ENCODE results near the gene DST. TPM values are rescaled to one million over a fixed set of nuclear protein-coding genes. Genes with fewer than 3 reads are reported as not detected.

DST gene
- total and polyA plus RNA-seq, 2 of the 4 experiments (the other 2 are of a cell fraction): 97.7 to 452 TPM

- POLR2A ChIA-PET (ENCODE audit: unreplicated experiment): interaction anchor here (0.6 to 1.0 kb wide), 2 partner anchors 27 to 43 kb away, joined by 4 to 8 read pairs; no protein-coding TSS in a partner anchor
- H2BK15ac ChIP-seq (ENCODE audit: low read depth, low read length): peak overlapping the region; percentile 74; the same call in 1 of the 3 replicates
- no peaks in the 10 kb centered on the region for H4K20me1 ChIP-seq (ENCODE audit: insufficient read depth, low read length)
- no peak overlapping the region for H3K23ac ChIP-seq (ENCODE audit: low read depth, low read length)
- intact Hi-C loops (cut with micrococcal nuclease) (loop anchor here (2.0 to 10.0 kb wide), 3 partner anchors 49 to 311 kb away; partner anchors contain the start of gene BEND6), in situ Hi-C loops (cut with MboI; ENCODE audit: low sequenced_read_pairs) (loop anchor here (5.0 to 25.0 kb wide), 3 partner anchors 54 to 669 kb away; partner anchors contain the start of gene PRIM2), dilution Hi-C loops (cut with HindIII; ENCODE audit: low sequenced_read_pairs, unreplicated experiment) (no loop called here)
- H3K79me1 ChIP-seq (ENCODE audit: low read depth in 1 of 2, low read length in 2 of 2): peaks cover 9 to 46% of the 10 kb centered on the region in 2 experiments
- H3K27me3 ChIP-seq (ENCODE audit: control insufficient read depth, insufficient read depth, low read length): no peaks in the 10 kb centered on the region
- H4K8ac ChIP-seq (ENCODE audit: low read depth in 2 of 2, low read length in 2 of 2): 0 out of 4 replicates have a peak overlapping the region, but pooled peaks of 1 of the 2 experiments have one; percentile 12
- H2AK9ac ChIP-seq (replicated peaks; ENCODE audit: low read depth, low read length, poor library complexity): no peak overlapping the region
- H3K9me1 ChIP-seq (ENCODE audit: insufficient read depth, low read length): peaks cover 3% of the 10 kb centered on the region; the same call in 1 of the 2 replicates
- DNase-seq (no peak), ATAC-seq (ENCODE audit: low read depth) (0 out of 2 replicates have a peak, but pooled peaks have one; percentile 15)
- no peak overlapping the region for H3K4ac ChIP-seq (ENCODE audit: low read depth, low read length)
- peaks cover 8% of the 10 kb centered on the region for H3K4me1 ChIP-seq (ENCODE audit: control insufficient read depth, insufficient read depth, low read length)
- no peak overlapping the region for H3K56ac ChIP-seq (ENCODE audit: extremely low read depth, insufficient read depth, low read length)
- H2AK5ac ChIP-seq (ENCODE audit: low read depth, low read length): no peak overlapping the region
- no peaks in the 10 kb centered on the region for H3K9me3 ChIP-seq (ENCODE audit: control insufficient read depth, insufficient read depth, low read length)
- H3K27ac ChIP-seq (ENCODE audit: insufficient read depth, low read length): no peak overlapping the region
- H2BK120ac ChIP-seq (ENCODE audit: low read depth, low read length): no peak overlapping the region
- no CpG with 5 or more reads among the region's 4 CpGs for WGBS, 2 experiments (ENCODE audit: extremely low coverage in 2 of 2, insufficient read length in 1 of 2)
- BruUV-seq (replicated peaks): no TSS peak
- no peak overlapping the region for H3K14ac ChIP-seq (replicated peaks; ENCODE audit: low read depth, low read length)
- H2BK20ac ChIP-seq (ENCODE audit: low read depth, low read length): no peak overlapping the region
- H2AFZ ChIP-seq (replicated peaks; ENCODE audit: low read length, poor library complexity): no peak overlapping the region
- H3K36me3 ChIP-seq (ENCODE audit: control insufficient read depth, insufficient read depth, low read length): peaks cover 25% of the 10 kb centered on the region
- H4K91ac ChIP-seq (ENCODE audit: insufficient read depth, low read depth, low read length): no peak overlapping the region
- peak overlapping the region; percentile 52 for H2BK5ac ChIP-seq (ENCODE audit: low read depth, low read length, poor library complexity, severe bottlenecking)
- H4K5ac ChIP-seq (ENCODE audit: low read depth, low read length): no peak overlapping the region
- CTCF ChIA-PET: interaction anchor here (1.2 to 1.4 kb wide), 3 partner anchors 8 to 201 kb away, joined by 3 read pairs; no protein-coding TSS in a partner anchor
- H3K18ac ChIP-seq (ENCODE audit: low read depth, low read length): no peak overlapping the region
- no peak overlapping the region for H3K4me3 ChIP-seq (ENCODE audit: insufficient read depth, low read depth, low read length)
- no peak overlapping the region for H3K9ac ChIP-seq (ENCODE audit: low read depth, low read length)
- no peak overlapping the region for H3K4me2 ChIP-seq (ENCODE audit: low read depth, low read length)
- no peak for TF ChIP-seq CTCF (conservative IDR thresholded peaks at IDR 0.05; ENCODE audit: low read depth, low read length)
- TF ChIP-seq RFX5 (IDR thresholded peaks at IDR 0.05; ENCODE audit: low read depth, low read length): no peak
- no peak for TF ChIP-seq USF2 (IDR thresholded peaks at IDR 0.05; ENCODE audit: low read depth, low read length)
- no peak for TF ChIP-seq MAFK (IDR thresholded peaks at IDR 0.05; ENCODE audit: low read depth, low read length)
- TF ChIP-seq CEBPB (IDR thresholded peaks at IDR 0.05; ENCODE audit: low read depth, low read length): no peak
- no peak for TF ChIP-seq BHLHE40 (IDR thresholded peaks at IDR 0.05; ENCODE audit: low read depth, low read length)
- TF ChIP-seq FOS (IDR thresholded peaks at IDR 0.05; ENCODE audit: low read depth, low read length): no peak
- TF ChIP-seq RCOR1 (IDR thresholded peaks at IDR 0.05; ENCODE audit: insufficient replicate concordance, low read length): no peak
- TF ChIP-seq RAD21 (IDR thresholded peaks at IDR 0.05; ENCODE audit: low read length): no peak
- no peak for TF ChIP-seq MXI1 (IDR thresholded peaks at IDR 0.05; ENCODE audit: borderline replicate concordance, low read depth, low read length)
- TF ChIP-seq, protein P1, sequence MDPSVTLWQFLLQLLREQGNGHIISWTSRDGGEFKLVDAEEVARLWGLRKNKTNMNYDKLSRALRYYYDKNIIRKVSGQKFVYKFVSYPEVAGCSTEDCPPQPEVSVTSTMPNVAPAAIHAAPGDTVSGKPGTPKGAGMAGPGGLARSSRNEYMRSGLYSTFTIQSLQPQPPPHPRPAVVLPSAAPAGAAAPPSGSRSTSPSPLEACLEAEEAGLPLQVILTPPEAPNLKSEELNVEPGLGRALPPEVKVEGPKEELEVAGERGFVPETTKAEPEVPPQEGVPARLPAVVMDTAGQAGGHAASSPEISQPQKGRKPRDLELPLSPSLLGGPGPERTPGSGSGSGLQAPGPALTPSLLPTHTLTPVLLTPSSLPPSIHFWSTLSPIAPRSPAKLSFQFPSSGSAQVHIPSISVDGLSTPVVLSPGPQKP (IDR thresholded peaks at IDR 0.05; ENCODE audit: borderline replicate concordance, low read depth, low read length): no peak
- TF ChIP-seq SMC3 (IDR thresholded peaks at IDR 0.05; ENCODE audit: low read depth, low read length): no peak
- no peak for TF ChIP-seq MAZ (IDR thresholded peaks at IDR 0.05; ENCODE audit: borderline replicate concordance, low read depth, low read length)
- no peak for TF ChIP-seq CHD1 (IDR thresholded peaks at IDR 0.05; ENCODE audit: low read depth, low read length)
Measured at GRCh38 chr6:56643379-56644089, 845 bp upstream of the DST start.
